Adrenal gland (tissue), 5 donors: ENCODE measurements around the gene KIAA0513.

Experiments
- CTCF ChIP-seq, 6 experiments: fragments of 450-650 bp in 4 of 6; fragments of 200-600 bp in 2 of 6; sonication (generic) in 1 of 6; IDR thresholded peaks; 1 replicate in 5 of 6; 2 replicates in 1 of 6; pipeline versions ENCODE4 v1.5.1 to v1.8.0; 2016 to 2021; ENCODE audit warnings: antibody characterized with exemption in 6 of 6, mild to moderate bottlenecking in 2 of 6, moderate library complexity in 1 of 6
- POLR2A ChIP-seq, 2 donors: fragments of 450-650 bp; IDR thresholded peaks; one replicate each; pipeline ENCODE4 v1.6.1; 2017; ENCODE audit warnings: antibody characterized with exemption in 2 of 2, mild to moderate bottlenecking in 2 of 2, moderate library complexity in 1 of 2
- donor health status: DM: no; HTN: no; CAD: no.

- TF ChIP-seq CTCF (IDR thresholded peaks at IDR 0.05) (no peak), POLR2A (IDR thresholded peaks at IDR 0.05) (no peak)
These were observed 51.4 kb downstream of the KIAA0513 start for GRCh38 chr16:85078952-85079351.
